HUES64 (cell line): ENCODE results near the gene CLDN14.

Experiments
- H3K27ac ChIP-seq: 2 replicates; pipeline ENCODE4 v1.7.0; 2013; ENCODE audit warnings: low read depth, low read length, inconsistent platforms
- H3K27me3 ChIP-seq: 2 replicates; pipeline ENCODE4 v1.6.1; 2013; ENCODE audit warnings: mild to moderate bottlenecking, low read length; ENCODE audit not compliant: insufficient read depth
- H3K36me3 ChIP-seq: 2 replicates; pipeline ENCODE4 v1.6.1; 2013; ENCODE audit warnings: mild to moderate bottlenecking, low read length; ENCODE audit not compliant: insufficient read depth
- H3K4me1 ChIP-seq: 2 replicates; pipeline ENCODE4 v1.6.1; 2013; ENCODE audit warnings: mild to moderate bottlenecking, low read length, moderate library complexity; ENCODE audit not compliant: insufficient read depth
- H3K4me3 ChIP-seq: 2 replicates; pipeline ENCODE4 v1.5.1; 2013; ENCODE audit warnings: mild to moderate bottlenecking, low read length, moderate library complexity
- H3K9ac ChIP-seq: 2 replicates; pipeline ENCODE4 v1.6.1; 2013; ENCODE audit warnings: mild to moderate bottlenecking, low read depth, low read length
- H3K9me3 ChIP-seq: 2 replicates; pipeline ENCODE4 v1.6.1; 2013; ENCODE audit warnings: low read depth, low read length; ENCODE audit not compliant: insufficient read depth
- WGBS: fragments of 150-250, 120-280 bp; methylation state at CpG from one replicate; pipeline ENCODE4 v1.1.7; 2013; ENCODE audit warnings: missing lambda C conversion rate; 5-methylcytosine and 5-hydroxymethylcytosine counted together

CLDN14 gene

DNA sequence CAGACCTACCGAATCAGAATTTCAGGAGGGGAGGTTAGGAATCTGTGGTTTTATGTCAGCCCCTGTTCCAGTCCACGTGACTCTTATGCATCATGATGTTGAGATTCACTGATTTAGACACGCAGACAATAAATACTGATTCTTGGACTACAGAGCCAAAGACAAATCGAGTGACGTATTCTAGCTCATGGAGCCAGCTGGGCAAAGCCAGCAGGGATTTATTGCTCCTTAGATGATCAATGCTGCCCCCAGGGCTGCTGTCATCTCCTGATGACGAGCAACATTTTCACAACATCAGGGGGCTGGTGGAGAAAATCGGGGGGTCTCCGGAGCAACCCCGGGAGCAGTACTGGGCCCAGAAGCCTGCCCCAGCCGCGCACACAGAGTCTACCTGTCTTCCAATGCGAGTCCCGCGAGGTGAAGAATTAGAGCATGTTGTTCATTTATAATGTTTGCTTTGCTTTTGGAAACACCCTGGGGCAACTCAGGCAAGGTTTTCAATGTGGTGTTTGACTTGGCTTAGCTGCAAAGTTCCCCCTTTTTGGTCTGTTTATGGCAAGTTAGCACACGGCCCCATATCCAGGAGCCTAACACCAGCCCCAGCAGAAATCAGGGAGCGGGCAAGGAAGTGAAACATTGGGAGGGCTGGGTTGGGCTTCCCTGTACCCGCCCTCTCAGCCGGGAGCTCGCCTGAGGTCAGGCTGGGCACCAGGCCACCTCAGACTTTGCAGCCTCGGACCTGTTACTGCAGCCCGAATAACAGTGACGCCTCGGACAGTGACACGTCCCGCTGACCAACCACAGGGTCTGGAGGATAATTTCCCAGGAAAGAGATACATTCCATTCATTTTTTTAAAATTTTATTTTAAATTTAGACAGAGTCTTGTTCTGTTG lies 19.9 kb upstream of the CLDN14 start:
- H3K9ac ChIP-seq = no peak overlapping the region
- no peak overlapping the region for H3K27ac ChIP-seq

DNA sequence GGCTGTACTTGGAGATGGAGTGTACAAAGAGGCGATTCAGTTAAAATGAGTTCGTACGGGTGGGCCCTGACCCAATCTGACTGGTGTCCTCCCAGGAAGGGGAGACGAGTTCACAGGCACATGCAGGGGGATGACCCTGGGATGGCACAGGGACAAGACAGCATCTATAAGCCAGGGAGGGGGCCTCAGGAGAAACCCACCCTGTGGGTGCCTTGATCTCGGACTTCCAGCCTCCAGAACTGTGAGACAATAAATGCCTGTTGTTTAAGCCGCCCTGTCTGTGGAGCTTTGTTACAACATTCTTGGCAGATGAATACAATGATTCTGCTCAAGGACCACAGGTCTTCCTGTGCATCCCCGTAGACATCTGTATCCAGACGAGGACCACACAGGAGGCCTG lies 14.6 kb upstream of the CLDN14 start:
- Histone ChIP-seq H3K9ac (no peak overlapping the region), H3K27me3 (no peaks in the 10 kb centered on the region), H3K36me3 (no peaks in the 10 kb centered on the region), H3K4me3 (no peak overlapping the region), H3K9me3 (no peaks in the 10 kb centered on the region), H3K27ac (no peak overlapping the region), H3K4me1 (0 out of 2 replicates have a peak, but pooled peaks cover 2% of the 10 kb centered on the region)
- WGBS = 90% methylated on average over 8 of the region's 8 CpGs

More for the DNA sequence above, 19.9 kb upstream of the CLDN14 start:
- Histone ChIP-seq H3K36me3 (no peaks in the 10 kb centered on the region), H3K9me3 (no peaks in the 10 kb centered on the region), H3K27me3 (no peaks in the 10 kb centered on the region), H3K4me3 (no peak overlapping the region), H3K4me1 (no peaks in the 10 kb centered on the region)
- 91% methylated on average over 25 of the region's 25 CpGs for WGBS

DNA sequence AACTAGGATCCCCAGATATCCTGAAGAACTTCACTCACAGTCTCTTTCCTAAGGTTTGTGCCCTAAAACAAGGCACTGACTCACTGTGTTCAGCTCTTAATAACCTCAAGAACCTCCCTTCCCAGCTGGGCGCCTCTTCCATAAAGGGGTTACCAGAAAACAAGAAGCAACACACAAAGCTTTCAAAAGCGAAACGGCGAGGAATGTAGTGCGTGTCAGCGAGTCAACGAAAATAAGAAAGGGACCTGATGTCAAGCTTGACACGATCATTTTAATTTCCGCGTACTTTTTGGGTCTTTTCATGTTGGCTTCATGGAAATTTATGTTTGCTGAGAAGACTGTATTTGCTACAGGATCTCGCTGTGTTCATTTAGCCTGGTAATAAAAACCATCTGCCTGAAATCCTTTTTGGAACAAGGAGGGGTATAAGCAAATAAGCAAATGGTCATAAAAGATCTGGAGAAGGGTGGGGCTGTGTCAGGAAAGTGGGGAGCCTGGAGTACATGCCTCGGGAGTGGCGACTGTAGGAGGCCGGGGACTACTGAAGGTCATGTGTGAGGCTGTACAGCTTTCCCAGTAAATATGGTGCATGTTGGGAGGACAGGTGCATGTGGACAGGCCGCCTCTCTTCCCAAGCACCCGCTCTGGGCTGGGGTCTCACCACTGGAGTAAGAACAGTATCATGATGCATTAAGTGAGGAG lies 11.4 kb upstream of the CLDN14 start:
- H3K9ac ChIP-seq = no peak overlapping the region
- 87% methylated on average over 16 of the region's 16 CpGs for WGBS
- H3K27ac ChIP-seq = no peak overlapping the region
- no peaks in the 10 kb centered on the region for H3K9me3 ChIP-seq
- 0 out of 2 replicates have a peak, but pooled peaks cover 2% of the 10 kb centered on the region for H3K4me1 ChIP-seq
- H3K36me3 ChIP-seq = no peaks in the 10 kb centered on the region
- H3K27me3 ChIP-seq = no peaks in the 10 kb centered on the region
- H3K4me3 ChIP-seq = no peak overlapping the region

DNA sequence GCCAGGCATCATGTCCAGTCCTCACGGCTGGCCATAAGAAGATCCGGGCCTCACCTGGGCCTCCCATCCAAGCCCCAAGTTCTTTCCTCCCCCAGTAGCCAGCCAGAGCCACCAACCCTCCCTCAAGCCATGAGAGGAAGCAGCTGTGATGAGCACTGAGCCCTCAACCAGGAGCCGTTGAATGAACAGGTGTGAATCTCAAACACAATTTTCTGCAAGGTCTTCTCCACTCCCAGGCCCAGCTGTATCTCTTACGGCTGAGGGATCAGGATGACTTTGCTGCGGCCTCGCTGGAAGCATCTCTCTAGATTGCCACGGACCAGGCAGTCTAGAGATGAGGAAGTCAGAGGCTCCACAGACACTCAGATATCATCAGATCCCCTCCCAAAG lies 9.8 kb upstream of the CLDN14 start:
- H3K4me1 ChIP-seq = 0 out of 2 replicates have a peak, but pooled peaks cover 2% of the 10 kb centered on the region
- 97% methylated on average over 6 of the region's 7 CpGs for WGBS

DNA sequence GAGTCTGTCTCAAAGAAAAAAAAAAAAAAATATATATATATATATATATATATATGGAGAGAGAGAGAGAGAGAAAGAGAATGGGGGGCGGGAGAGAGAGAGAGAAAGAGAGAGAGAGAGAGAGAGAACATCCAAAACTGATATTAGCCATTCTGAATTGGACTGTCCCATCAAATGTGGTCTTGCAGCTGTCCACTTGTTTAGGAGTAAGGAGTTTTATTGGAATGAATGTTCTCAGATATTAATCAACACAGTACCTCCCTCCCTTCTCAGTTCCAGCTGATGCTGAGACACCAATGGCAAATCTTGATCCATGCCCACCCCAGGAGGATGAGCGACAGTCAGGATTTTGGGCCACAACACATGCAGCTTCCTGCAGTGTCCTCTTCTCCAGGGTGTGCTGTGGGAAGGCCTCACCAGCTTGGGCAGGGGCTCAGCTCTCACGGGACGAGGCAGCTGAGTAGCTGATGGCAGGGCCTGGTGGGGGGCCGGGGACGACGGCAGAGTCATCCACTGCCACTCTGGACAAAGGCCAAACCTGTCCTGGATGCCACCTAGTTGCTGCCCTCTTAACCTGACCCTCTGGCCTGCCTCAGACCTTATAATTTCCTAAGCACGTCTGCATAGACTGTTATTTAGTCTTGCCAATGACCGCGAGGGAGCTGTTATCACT lies 9.3 kb upstream of the CLDN14 start:
- 81% methylated on average over 10 of the region's 10 CpGs for WGBS

More for the DNA sequence above, 9.8 kb upstream of the CLDN14 start:
- Histone ChIP-seq H3K9ac (no peak overlapping the region), H3K27me3 (no peaks in the 10 kb centered on the region), H3K4me3 (no peak overlapping the region), H3K27ac (no peak overlapping the region), H3K9me3 (no peaks in the 10 kb centered on the region), H3K36me3 (no peaks in the 10 kb centered on the region)

DNA sequence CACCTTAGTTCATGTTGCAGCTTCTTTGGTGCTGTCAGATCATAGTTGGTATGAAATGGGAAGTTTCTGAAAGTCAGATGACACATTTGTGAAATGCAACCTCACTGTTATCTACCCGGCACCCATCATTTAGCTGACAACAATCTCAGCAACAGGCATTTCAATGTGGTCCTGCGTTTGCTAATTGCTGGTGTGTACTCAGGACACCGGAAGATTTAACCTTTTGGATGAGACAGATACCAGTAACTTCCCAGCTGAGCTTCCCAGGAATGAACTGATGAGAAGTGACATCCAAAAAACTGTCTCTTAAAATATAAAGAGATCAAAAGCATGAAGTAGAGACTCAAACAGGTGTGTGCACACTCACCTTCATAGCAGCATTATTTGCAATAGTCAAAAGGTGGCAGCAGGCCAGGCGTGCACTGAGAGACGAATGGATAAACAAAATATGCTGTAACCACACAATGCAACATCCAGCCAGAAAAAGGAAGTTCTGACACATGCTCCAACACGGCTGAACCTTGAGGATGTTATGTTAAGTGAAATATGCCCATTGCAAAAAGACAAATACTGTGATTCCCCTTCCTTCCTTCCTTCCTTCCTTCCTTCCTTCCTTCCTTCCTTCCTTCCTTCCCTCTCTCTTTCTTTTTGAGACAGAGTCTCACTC lies 7.9 kb upstream of the CLDN14 start:
- Histone ChIP-seq H3K4me1 (0 out of 2 replicates have a peak, but pooled peaks cover 2% of the 10 kb centered on the region), H3K4me3 (no peak overlapping the region), H3K27ac (no peak overlapping the region), H3K27me3 (no peaks in the 10 kb centered on the region), H3K9me3 (no peaks in the 10 kb centered on the region), H3K9ac (no peak overlapping the region), H3K36me3 (no peaks in the 10 kb centered on the region)
- WGBS = 94% methylated on average over 6 of the region's 6 CpGs

More for the DNA sequence above, 9.3 kb upstream of the CLDN14 start:
- Histone ChIP-seq H3K36me3 (no peaks in the 10 kb centered on the region), H3K4me3 (no peak overlapping the region), H3K9ac (no peak overlapping the region), H3K4me1 (0 out of 2 replicates have a peak, but pooled peaks cover 2% of the 10 kb centered on the region), H3K27me3 (no peaks in the 10 kb centered on the region), H3K9me3 (no peaks in the 10 kb centered on the region), H3K27ac (no peak overlapping the region)

DNA sequence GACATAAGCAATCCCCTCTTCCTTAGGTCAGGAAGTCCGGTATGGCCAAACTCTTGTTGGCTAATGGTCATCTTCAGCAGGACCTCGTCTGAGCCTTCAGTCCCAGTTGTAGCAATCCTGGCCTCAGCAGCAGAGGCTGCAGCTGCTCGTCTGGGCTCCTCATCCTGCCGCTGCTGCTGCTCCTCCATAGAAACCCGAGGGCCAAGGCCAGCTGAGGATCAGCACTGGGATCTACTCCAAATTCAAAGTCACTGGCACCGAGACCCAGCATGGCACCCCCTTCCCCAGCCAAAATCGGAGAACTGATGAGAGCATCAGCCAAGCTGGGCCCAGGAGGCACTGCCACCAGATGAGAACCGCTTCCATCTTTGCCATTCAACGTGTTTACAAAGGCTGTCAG lies 6.3 kb upstream of the CLDN14 start:
- no peak overlapping the region for H3K4me3 ChIP-seq
- H3K9me3 ChIP-seq = no peaks in the 10 kb centered on the region
- H3K36me3 ChIP-seq = no peaks in the 10 kb centered on the region
- no peak overlapping the region for H3K9ac ChIP-seq
- no peaks in the 10 kb centered on the region for H3K27me3 ChIP-seq
- WGBS = 93% methylated on average over 9 of the region's 9 CpGs
- H3K4me1 ChIP-seq = 0 out of 2 replicates have a peak, but pooled peaks cover 2% of the 10 kb centered on the region
- no peak overlapping the region for H3K27ac ChIP-seq

DNA sequence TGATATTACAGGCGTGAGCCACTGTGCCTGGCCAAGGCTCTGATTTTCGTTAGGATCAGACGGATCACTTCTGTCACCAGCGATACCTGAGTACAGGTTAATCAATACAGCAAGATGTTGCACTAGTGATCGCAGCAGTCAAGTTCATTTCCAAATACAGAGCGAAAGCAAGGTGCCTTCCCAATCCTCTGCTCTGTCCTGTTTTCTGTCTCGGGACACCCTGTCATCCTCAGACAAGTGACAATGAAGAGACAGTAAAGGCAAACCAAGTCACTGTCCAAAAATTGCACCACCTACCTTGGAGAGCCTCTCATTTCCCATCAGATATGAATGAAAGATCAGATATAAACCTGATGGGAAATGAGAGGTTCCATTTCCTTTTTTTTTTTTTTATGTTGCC lies 5.6 kb upstream of the CLDN14 start:
- Histone ChIP-seq H3K9ac (no peak overlapping the region), H3K27me3 (no peaks in the 10 kb centered on the region), H3K9me3 (no peaks in the 10 kb centered on the region), H3K4me3 (no peak overlapping the region), H3K36me3 (no peaks in the 10 kb centered on the region), H3K27ac (no peak overlapping the region), H3K4me1 (no peaks in the 10 kb centered on the region)
- WGBS = 93% methylated on average over 7 of the region's 7 CpGs

DNA sequence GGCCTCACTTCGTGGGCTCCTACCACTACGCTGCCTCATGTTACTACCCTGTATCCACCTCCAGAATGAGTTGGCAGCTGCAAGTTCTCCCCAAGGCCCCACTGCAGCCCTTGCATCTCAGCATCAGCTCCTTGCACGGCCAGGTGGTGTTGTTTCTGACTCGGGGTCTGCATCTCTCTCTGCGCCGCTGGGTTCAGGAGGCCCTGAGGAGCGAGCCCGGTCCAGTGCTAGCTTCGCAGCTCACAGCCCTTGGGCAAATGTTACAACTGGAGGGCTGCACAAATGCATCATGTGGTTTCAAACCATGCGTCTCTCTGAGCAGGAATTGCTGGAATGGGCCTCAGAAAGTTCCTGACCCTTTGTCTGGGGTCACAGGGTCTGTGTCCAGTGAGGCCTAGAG lies 3.2 kb upstream of the CLDN14 start:
- H3K9ac ChIP-seq = no peak overlapping the region
- WGBS = 90% methylated on average over 10 of the region's 10 CpGs
- H3K4me1 ChIP-seq = peaks cover 4% of the 10 kb centered on the region; the same call in 1 of the 2 replicates
- H3K27ac ChIP-seq = no peak overlapping the region
- no peaks in the 10 kb centered on the region for H3K36me3 ChIP-seq
- no peaks in the 10 kb centered on the region for H3K27me3 ChIP-seq
- no peak overlapping the region for H3K4me3 ChIP-seq
- no peaks in the 10 kb centered on the region for H3K9me3 ChIP-seq

DNA sequence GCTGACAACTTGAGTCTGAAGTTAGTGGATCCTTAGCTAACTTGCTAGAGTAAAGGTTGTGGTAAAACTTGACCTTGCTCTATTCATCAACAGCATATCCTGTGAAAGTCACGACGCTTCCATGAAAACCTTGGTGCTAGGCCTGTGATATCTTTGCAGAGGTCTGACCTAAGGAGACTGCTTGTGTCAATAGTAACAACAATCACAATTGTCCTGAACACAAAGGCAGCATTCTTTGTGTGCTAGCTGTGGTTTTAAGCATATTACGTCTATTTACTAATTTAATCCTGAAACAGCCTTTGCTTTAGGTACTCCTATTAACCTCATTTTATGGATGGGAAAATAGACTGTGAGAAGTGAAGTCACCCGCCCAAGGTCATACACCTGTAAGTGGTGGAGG lies 2.8 kb upstream of the CLDN14 start:
- Histone ChIP-seq H3K9me3 (no peaks in the 10 kb centered on the region), H3K4me1 (peaks cover 4% of the 10 kb centered on the region; the same call in 1 of the 2 replicates), H3K36me3 (no peaks in the 10 kb centered on the region), H3K27ac (no peak overlapping the region), H3K9ac (no peak overlapping the region), H3K27me3 (no peaks in the 10 kb centered on the region), H3K4me3 (no peak overlapping the region)
- WGBS = 92% methylated on average over 3 of the region's 4 CpGs
